HepG2 (cell line): Measurements from ENCODE around the gene NRSN2. TPM values are rescaled to one million over a fixed set of nuclear protein-coding genes. Genes with fewer than 3 reads are reported as not detected.

Source experiments
- ASH2L ChIP-seq: fragments of 300-600, 200-600 bp; sonication (generic); IDR thresholded peaks from 2 replicates; pipeline ENCODE4 v1.7.0; 2017; ENCODE audit warnings: low read depth, mild to moderate bottlenecking, moderate library complexity, mixed read lengths, low read length; ENCODE audit not compliant: insufficient read length
- HCFC1 ChIP-seq: fragments of 150-350 bp; IDR thresholded peaks from 2 replicates; pipeline ENCODE4 v1.6.1; 2014; ENCODE audit warnings: low read depth, low read length
- NCOA2 ChIP-seq: sonication (generic); formaldehyde crosslinking; IDR thresholded peaks from 2 replicates; pipeline ENCODE4 v1.8.0; 2022; ENCODE audit warnings: inconsistent platforms
- NFE2L2 ChIP-seq: fragments of 150-350 bp; IDR thresholded peaks from 2 replicates; pipeline ENCODE4 v1.6.1; 2014; ENCODE audit warnings: low read length
- PHB2 ChIP-seq: fragments of 450-650 bp; IDR thresholded peaks from 2 replicates; pipeline ENCODE4 v1.6.1; 2018; ENCODE audit not compliant: partially characterized antibody
- RBAK ChIP-seq: sonication (generic); formaldehyde crosslinking; IDR thresholded peaks from 2 replicates; pipeline ENCODE4 v1.5.1; 2020; ENCODE audit warnings: mild to moderate bottlenecking, missing genetic modification reagents
- RXRA ChIP-seq: sonication (generic); formaldehyde crosslinking; IDR thresholded peaks from 2 replicates; pipeline ENCODE4 v1.5.1; 2020; ENCODE audit warnings: missing genetic modification reagents
- TBX3 ChIP-seq: fragments of 450-650 bp; IDR thresholded peaks from 2 replicates; pipeline ENCODE4 v1.6.1; 2017; ENCODE audit warnings: antibody characterized with exemption, mild to moderate bottlenecking, inconsistent platforms, borderline replicate concordance
- ZFP91 ChIP-seq: sonication (generic); formaldehyde crosslinking; IDR thresholded peaks from 2 replicates; pipeline ENCODE4 v1.9.0; 2022; ENCODE audit warnings: missing genetic modification reagents, mild to moderate bottlenecking, borderline replicate concordance
- ZFY ChIP-seq: sonication (generic); formaldehyde crosslinking; IDR thresholded peaks from 2 replicates; pipeline ENCODE4 v1.4.0; 2020; ENCODE audit warnings: missing genetic modification reagents
- ZNF10 ChIP-seq: sonication (generic); formaldehyde crosslinking; IDR thresholded peaks from 2 replicates; pipeline ENCODE4 v1.4.0; 2020; ENCODE audit warnings: mild to moderate bottlenecking, low read depth, missing genetic modification reagents, borderline replicate concordance
- ZNF512 ChIP-seq: sonication (generic); formaldehyde crosslinking; IDR thresholded peaks from 2 replicates; pipeline ENCODE4 v1.4.0; 2020; ENCODE audit warnings: mild to moderate bottlenecking, missing genetic modification reagents
- ZNF589 ChIP-seq: sonication (generic); formaldehyde crosslinking; conservative IDR thresholded peaks from 2 replicates; pipeline ENCODE4 v1.8.0; 2022; ENCODE audit warnings: mild to moderate bottlenecking, moderate library complexity, missing genetic modification reagents
- ZNF776 ChIP-seq: sonication (generic); formaldehyde crosslinking; IDR thresholded peaks from 2 replicates; pipeline ENCODE4 v1.4.0; 2020; ENCODE audit warnings: mild to moderate bottlenecking, missing genetic modification reagents
- ZNF891 ChIP-seq: sonication (generic); formaldehyde crosslinking; IDR thresholded peaks from 2 replicates; pipeline ENCODE4 v1.5.0; 2020; ENCODE audit warnings: mild to moderate bottlenecking, missing genetic modification reagents
- polyA plus RNA-seq, 8 experiments: library from polyadenylated mRNA; depleted of rRNA in 3 of 8; stranded (reverse) in 7 of 8; unstranded in 1 of 8; fragments of >200 nt; fragmentation: Illumina TruSeq in 4 of 8; extraction: Trizol in 4 of 8; gene quantifications; 2 replicates each; pipeline versions ENCODE4 v1.2.1 to v1.2.3, GENCODE V29; 2011 to 2016; ENCODE audit warnings: low read depth in 4 of 8, missing spikeins in 1 of 8, mixed read lengths in 1 of 8; ENCODE audit not compliant: insufficient read depth in 1 of 8
- total RNA-seq, 5 experiments: library from RNA; depleted of rRNA; stranded (reverse); fragments of >200 nt; fragmentation: Illumina TruSeq; extraction: Trizol; gene quantifications; 2 replicates each; pipeline ENCODE4 v1.2.3, GENCODE V29; 2016; ENCODE audit warnings: low read depth in 1 of 5
- TF ChIP-seq, protein P1 (sequence below): sonication (generic); formaldehyde crosslinking; IDR thresholded peaks from 2 replicates; pipeline ENCODE4 v1.4.0; 2020; ENCODE audit warnings: missing genetic modification reagents
- TF ChIP-seq, protein P2 (sequence below): sonication (generic); formaldehyde crosslinking; IDR thresholded peaks from 2 replicates; pipeline ENCODE4 v1.4.0; 2020; ENCODE audit warnings: missing genetic modification reagents, borderline replicate concordance

NRSN2 gene
- total and polyA plus RNA-seq, 2 of the 13 experiments (the other 11 are each of a cell fraction or from before 2014, with no cell fraction given): 32.3 to 49.4 TPM

DNA sequence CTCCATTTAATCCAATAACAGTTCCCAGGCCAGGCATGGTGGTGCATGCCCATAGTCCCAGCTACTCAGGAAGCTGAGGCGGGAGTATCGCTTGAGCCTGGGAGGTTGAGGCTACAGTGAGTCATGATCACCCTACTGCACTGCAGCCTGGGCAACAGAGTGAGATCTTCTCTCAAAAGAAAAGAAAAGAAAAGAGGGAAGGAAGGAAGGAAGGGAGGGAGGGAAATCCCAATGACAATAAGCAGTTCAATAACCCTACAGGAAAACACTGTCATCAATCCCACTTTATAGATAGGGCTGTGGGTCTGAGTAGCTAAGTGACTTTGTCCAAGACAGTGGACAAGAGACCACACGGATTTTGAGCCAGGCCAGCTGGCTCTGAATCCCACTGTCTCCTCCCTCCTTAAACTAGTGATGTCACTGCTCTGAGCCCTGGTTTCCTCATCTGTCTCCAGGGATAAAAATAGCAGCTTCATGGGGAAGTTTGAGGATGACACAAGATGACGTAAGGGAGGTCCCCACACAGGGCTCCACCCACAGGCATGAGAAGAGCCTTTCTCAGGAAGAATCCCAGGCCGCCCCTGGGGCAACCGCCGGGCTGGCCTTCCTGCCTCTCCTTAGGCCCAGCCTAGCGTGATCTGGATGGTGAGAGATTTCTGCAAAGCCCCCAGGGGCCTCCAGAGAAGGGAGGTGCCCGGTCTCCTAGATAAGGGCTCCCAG is 26.4 kb downstream of the NRSN2 start (continued):
- TF ChIP-seq ZFP91 (CRISPR knock-in tag) (peak; percentile 27; the same call in 1 of the 2 replicates), ZNF589 (CRISPR knock-in tag) (no peak), RBAK (CRISPR knock-in tag) (no peak), NFE2L2 (no peak), ASH2L (no peak), ZNF512 (CRISPR knock-in tag) (no peak), ZFY (CRISPR knock-in tag) (peak; percentile 24; the same call in 1 of the 2 replicates), ZNF891 (CRISPR knock-in tag) (no peak), NCOA2 (CRISPR knock-in tag) (no peak), ZNF776 (CRISPR knock-in tag) (no peak), PHB2 (no peak), ZNF10 (CRISPR knock-in tag) (no peak), RXRA (CRISPR knock-in tag) (peak; percentile 81), TBX3 (no peak), HCFC1 (no peak)
- TF ChIP-seq, protein P1, sequence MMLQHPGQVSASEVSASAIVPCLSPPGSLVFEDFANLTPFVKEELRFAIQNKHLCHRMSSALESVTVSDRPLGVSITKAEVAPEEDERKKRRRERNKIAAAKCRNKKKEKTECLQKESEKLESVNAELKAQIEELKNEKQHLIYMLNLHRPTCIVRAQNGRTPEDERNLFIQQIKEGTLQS (CRISPR knock-in tag): peak; percentile 60; the same call in 1 of the 2 replicates
- TF ChIP-seq, protein P2, sequence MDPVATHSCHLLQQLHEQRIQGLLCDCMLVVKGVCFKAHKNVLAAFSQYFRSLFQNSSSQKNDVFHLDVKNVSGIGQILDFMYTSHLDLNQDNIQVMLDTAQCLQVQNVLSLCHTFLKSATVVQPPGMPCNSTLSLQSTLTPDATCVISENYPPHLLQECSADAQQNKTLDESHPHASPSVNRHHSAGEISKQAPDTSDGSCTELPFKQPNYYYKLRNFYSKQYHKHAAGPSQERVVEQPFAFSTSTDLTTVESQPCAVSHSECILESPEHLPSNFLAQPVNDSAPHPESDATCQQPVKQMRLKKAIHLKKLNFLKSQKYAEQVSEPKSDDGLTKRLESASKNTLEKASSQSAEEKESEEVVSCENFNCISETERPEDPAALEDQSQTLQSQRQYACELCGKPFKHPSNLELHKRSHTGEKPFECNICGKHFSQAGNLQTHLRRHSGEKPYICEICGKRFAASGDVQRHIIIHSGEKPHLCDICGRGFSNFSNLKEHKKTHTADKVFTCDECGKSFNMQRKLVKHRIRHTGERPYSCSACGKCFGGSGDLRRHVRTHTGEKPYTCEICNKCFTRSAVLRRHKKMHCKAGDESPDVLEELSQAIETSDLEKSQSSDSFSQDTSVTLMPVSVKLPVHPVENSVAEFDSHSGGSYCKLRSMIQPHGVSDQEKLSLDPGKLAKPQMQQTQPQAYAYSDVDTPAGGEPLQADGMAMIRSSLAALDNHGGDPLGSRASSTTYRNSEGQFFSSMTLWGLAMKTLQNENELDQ (CRISPR knock-in tag): no peak
